PC-9 (cell line): ENCODE data around the gene ZNF609.

Experiments used
- CTCF ChIP-seq: fragments of 200-600 bp; sonication (generic); conservative IDR thresholded peaks from 2 replicates; pipeline ENCODE4 v1.6.1; 2017; ENCODE audit warnings: mixed run types, antibody characterized with exemption, mild to moderate bottlenecking, moderate library complexity
- EZH2 ChIP-seq: fragments of 200-600 bp; sonication (generic); IDR thresholded peaks from 2 replicates; pipeline ENCODE4 v1.8.0; 2017; ENCODE audit warnings: antibody characterized with exemption, low read depth

GRCh38 chr15:64730151-64730550 is 269.8 kb downstream of the ZNF609 start:
- TF ChIP-seq EZH2 = no peak
- TF ChIP-seq CTCF = no peak
